ENCODE measurements around the gene KIFBP. TPM values are rescaled to one million over a fixed set of nuclear protein-coding genes. Genes with fewer than 3 reads are reported as not detected.

KIFBP gene
- total and polyA plus RNA-seq, 7 donors: 7.9 to 36.9 (median 24.0) TPM

GRCh38 chr10:69056129-69056528 lies 67.5 kb downstream of the KIFBP start:
- peak overlapping the region; percentile 55 for H3K27ac ChIP-seq
- no peaks in the 10 kb centered on the region for H3K36me3 ChIP-seq (ENCODE audit: insufficient read depth in 1 of 2, low read depth in 1 of 2)
- intact Hi-C loops (cut with DNase I): no loop called here
- H3K27me3 ChIP-seq (ENCODE audit: insufficient read depth in 3 of 3, low read length in 2 of 3): no peaks in the 10 kb centered on the region
- no peak for TF ChIP-seq CTCF (IDR thresholded peaks at IDR 0.05)
- ATAC-seq (peak in 1 of 4 donors; percentile 27), DNase-seq (no peak)
- no peaks in the 10 kb centered on the region for H3K9me3 ChIP-seq
- no peak overlapping the region for H3K4me3 ChIP-seq
- whole genome bisulfite sequencing, 3 donors: 42 to 48% (median 45%) methylated on average over 7 of the region's 7 CpGs
- H3K4me1 ChIP-seq: no peaks in the 10 kb centered on the region

- no peak overlapping the region for H3K4me3 ChIP-seq
- H3K4me1 ChIP-seq: no peaks in the 10 kb centered on the region
- whole genome bisulfite sequencing, 3 donors: 60 to 70% (median 67%) methylated on average over 14 of the region's 14 CpGs
- H3K27me3 ChIP-seq (ENCODE audit: insufficient read depth in 3 of 3, low read length in 2 of 3): no peaks in the 10 kb centered on the region
- no peak for DNase-seq
- intact Hi-C loops (cut with DNase I): no loop called here
- H3K36me3 ChIP-seq (ENCODE audit: insufficient read depth in 1 of 2, low read depth in 1 of 2): no peaks in the 10 kb centered on the region
- H3K27ac ChIP-seq: peak overlapping the region; percentile 55
- ATAC-seq: no peak
- no peak for TF ChIP-seq CTCF (IDR thresholded peaks at IDR 0.05)
- no peaks in the 10 kb centered on the region for H3K9me3 ChIP-seq
Measured at GRCh38 chr10:69056536-69057260, 68.1 kb downstream of the KIFBP start.

DNA sequence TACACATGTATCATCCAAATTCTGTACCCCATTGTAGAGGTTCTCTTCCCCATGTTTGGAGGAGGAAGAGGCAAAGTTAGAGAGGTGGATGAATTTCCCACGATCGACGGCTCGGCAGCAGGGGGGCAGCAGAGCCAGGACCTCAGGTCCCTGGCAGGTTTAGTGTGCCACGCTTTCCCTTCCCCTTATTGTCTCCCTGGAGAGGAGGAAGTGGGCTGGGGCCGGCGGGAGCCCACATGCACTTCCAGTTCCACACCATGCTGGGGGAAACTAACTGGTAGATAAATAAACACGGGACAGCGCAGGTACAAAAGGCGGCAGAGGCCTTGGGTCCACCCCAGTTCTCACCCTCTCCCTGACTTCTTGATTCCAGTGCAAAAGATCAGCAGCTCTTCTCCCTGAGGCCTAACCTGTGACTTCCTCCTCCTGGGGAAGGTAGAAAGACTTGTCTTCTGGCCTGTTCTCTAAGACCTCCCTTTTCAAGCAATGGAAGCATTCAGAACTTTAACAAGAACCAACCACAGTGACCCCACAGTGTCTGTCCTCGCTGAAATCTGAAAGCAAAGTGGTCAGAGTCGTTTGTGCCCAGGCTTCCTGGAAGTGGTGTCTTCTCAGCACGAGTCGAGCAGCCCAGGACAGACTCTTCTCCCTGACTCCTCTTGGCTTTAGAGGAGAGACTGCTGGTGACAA lies 68.8 kb downstream of the KIFBP start:
- TF ChIP-seq CTCF (IDR thresholded peaks at IDR 0.05): no peak
- intact Hi-C loops (cut with DNase I): no loop called here
- H3K4me3 ChIP-seq: no peak overlapping the region
- DNase-seq: no peak
- 48 to 58% (median 50%) methylated on average over 14 of the region's 14 CpGs for WGBS, 3 donors
- H3K27ac ChIP-seq: peak overlapping the region; percentile 55
- no peaks in the 10 kb centered on the region for H3K27me3 ChIP-seq (ENCODE audit: insufficient read depth in 3 of 3, low read length in 2 of 3)
- H3K9me3 ChIP-seq: no peaks in the 10 kb centered on the region
- H3K36me3 ChIP-seq (ENCODE audit: insufficient read depth in 1 of 2, low read depth in 1 of 2): no peaks in the 10 kb centered on the region
- H3K4me1 ChIP-seq: peaks cover 7% of the 10 kb centered on the region
- ATAC-seq: no peak

DNA sequence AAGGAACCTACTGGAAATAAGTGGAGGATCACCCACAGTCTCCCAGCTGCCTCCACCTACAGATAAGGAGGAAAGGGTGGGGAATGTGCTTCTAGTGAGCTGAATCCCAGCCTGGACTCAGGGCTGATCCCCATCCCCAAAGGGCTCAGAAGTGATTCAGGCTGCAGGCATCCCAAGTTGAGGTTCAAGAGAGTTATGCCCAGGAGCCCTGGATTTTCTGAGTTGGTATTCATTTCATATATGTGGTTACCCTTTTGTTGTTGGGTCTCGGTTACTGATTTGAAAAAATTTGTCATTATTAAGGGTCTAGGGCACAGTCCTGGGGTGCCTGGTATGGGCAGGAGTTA lies 69.3 kb downstream of the KIFBP start:
- DNase-seq (no peak), ATAC-seq (no peak)
- Histone ChIP-seq H3K9me3 (no peaks in the 10 kb centered on the region), H3K27me3 (ENCODE audit: insufficient read depth in 3 of 3, low read length in 2 of 3) (no peaks in the 10 kb centered on the region), H3K4me1 (peaks cover 9% of the 10 kb centered on the region), H3K4me3 (no peak overlapping the region), H3K27ac (peak overlapping the region; percentile 9), H3K36me3 (ENCODE audit: insufficient read depth in 1 of 2, low read depth in 1 of 2) (no peaks in the 10 kb centered on the region)
- intact Hi-C loops (cut with DNase I): no loop called here
- WGBS, 3 donors: 0% methylated on average over 1 of the region's 1 CpG
- TF ChIP-seq CTCF (IDR thresholded peaks at IDR 0.05): no peak
